Coronary artery (tissue), 2 donors: Measurements from ENCODE around the gene CEP97.

ENCODE experiments used
- DNase-seq: peaks from one replicate; pipeline ENCODE4 v3.0.0-alpha.2; 2017; ENCODE audit warnings: low spot score
- H3K27ac ChIP-seq, 2 donors: fragments of 200-600 bp; sonication (generic); one replicate each; pipeline ENCODE4 v1.5.1; 2016 to 2019
- H3K4me3 ChIP-seq: fragments of 200-600 bp; sonication (generic); 2 replicates; pipeline ENCODE4 v1.5.1; 2016; ENCODE audit warnings: mild to moderate bottlenecking, moderate library complexity
- TF ChIP-seq, protein P1 (sequence below): fragments of 200-600 bp; sonication (generic); IDR thresholded peaks from one replicate; pipeline ENCODE4 v1.5.1; 2019; ENCODE audit warnings: antibody characterized with exemption

The CEP97 gene

GRCh38 chr3:101803939-101804338 lies 79.5 kb downstream of the CEP97 start:
- TF ChIP-seq, protein P1, sequence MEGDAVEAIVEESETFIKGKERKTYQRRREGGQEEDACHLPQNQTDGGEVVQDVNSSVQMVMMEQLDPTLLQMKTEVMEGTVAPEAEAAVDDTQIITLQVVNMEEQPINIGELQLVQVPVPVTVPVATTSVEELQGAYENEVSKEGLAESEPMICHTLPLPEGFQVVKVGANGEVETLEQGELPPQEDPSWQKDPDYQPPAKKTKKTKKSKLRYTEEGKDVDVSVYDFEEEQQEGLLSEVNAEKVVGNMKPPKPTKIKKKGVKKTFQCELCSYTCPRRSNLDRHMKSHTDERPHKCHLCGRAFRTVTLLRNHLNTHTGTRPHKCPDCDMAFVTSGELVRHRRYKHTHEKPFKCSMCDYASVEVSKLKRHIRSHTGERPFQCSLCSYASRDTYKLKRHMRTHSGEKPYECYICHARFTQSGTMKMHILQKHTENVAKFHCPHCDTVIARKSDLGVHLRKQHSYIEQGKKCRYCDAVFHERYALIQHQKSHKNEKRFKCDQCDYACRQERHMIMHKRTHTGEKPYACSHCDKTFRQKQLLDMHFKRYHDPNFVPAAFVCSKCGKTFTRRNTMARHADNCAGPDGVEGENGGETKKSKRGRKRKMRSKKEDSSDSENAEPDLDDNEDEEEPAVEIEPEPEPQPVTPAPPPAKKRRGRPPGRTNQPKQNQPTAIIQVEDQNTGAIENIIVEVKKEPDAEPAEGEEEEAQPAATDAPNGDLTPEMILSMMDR: no peak
- H3K27ac ChIP-seq: no peak overlapping the region
- no peak overlapping the region for H3K4me3 ChIP-seq
- no peak for DNase-seq

DNA sequence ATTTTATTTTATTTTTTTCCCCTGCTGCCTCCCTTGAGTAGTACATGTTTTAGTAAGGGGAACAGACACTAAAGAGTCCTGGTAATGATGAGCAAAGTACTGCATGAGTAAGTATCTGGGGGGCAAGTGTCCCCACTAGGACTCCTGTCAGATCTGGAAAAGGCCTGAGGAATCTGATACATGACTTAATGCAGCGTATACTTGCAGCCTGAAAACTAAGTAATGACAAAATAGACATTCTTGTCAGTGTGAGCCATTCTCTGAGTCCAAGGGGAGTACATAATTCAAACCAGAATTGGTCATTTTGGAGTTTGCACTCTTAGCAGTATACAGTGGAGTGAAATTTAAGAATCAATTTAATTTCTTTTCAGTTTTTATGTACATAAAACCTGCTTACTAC lies 82.1 kb downstream of the CEP97 start:
- no peak for DNase-seq
- Histone ChIP-seq H3K4me3 (no peak overlapping the region), H3K27ac (no peak overlapping the region)
- TF ChIP-seq, protein P1: no peak

DNA sequence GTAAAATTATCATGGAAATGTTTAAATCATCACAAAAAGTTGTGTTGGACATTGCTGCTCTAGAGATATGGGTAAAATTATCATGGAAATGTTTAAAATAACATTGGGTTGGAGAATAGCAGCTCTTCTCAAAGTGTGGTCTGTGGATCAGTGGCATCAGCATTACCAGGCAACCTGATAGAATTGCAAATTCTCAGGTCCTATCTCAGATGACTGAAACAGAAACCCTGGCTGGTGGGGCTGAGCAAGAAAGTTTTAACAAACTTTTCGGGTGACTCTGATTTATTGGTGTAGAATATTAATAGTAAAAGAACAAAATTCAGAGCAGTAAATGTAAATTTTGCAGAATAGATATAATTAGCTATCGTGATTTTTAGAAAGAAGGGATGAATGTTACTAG lies 83.5 kb downstream of the CEP97 start:
- Histone ChIP-seq H3K27ac (no peak overlapping the region), H3K4me3 (no peak overlapping the region)
- no peak for DNase-seq
- TF ChIP-seq, protein P1: no peak

- no peak for DNase-seq
Measured at GRCh38 chr3:101809178-101810021, 85.0 kb downstream of the CEP97 start.

DNA sequence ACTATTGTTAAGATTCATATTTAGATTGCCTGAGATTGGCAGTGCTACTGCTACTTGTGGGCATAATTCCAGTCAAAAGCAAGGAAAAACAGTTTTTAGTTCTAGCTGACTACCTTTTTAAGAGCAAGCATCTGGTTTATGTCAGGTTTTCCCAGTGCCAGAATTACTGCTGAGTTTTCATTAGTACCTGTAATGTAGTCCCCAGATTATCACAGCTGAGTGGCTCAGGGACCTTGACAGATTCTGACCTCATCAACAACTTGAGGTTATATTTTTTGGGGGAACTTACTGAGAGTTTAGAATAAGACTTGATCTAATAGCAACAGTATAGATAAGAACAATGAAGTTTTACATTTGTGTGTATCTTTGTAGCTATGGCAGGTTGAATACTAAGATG lies 85.6 kb downstream of the CEP97 start:
- TF ChIP-seq, protein P1: no peak
- no peak overlapping the region for H3K27ac ChIP-seq
- no peak overlapping the region for H3K4me3 ChIP-seq
- DNase-seq: no peak

More at GRCh38 chr3:101809178-101810021, 85.0 kb downstream of the CEP97 start:
- H3K27ac ChIP-seq: no peak overlapping the region
- H3K4me3 ChIP-seq: no peak overlapping the region
- TF ChIP-seq, protein P1: peak; percentile 35

DNA sequence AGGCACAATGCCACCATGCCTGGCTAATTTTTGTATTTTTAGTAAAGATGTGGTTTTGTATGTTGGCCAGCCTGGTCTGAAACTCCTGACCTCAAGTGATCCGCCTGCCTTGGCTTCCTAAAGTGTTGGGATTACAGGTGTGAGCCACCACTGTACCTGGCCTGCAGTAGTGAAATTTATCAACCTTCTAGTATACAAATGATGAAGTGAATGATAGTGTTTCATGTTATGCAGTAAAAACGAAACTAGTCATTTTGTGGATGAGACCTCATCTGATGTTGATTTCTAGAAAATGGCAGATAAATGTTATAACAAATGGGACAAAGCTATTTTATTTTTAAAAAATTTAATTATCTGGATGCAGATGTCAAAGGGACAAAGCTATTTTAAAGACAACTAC lies 87.5 kb downstream of the CEP97 start:
- TF ChIP-seq, protein P1: no peak
- Histone ChIP-seq H3K4me3 (no peak overlapping the region), H3K27ac (no peak overlapping the region)
- DNase-seq: no peak

DNA sequence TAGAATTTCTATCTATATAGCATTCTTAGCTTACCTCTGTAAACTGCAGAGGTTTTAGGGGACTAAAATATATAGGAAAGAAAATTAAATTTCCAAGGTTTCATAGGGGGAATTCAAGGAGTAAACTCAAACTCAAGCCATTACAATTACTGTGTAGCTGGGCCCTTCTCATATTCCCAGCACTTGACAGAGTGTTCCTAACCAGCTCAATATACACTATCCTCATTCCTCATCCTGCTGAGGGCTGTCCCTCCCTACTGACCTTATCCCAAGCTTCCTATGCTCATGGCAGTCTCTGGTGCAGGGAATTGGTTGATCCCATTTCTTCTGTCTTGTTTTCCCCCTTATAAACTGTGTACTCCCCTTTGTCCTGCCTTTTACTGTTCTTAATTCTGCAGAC lies 88.5 kb downstream of the CEP97 start:
- Histone ChIP-seq H3K4me3 (no peak overlapping the region), H3K27ac (peak overlapping the region in 1 of 2 donors; percentile 25)
- no peak for DNase-seq
- TF ChIP-seq, protein P1: no peak
